Body of pancreas (tissue), 4 donors: Measurements from ENCODE around the gene STX16. TPM values are rescaled to one million over a fixed set of nuclear protein-coding genes. Genes with fewer than 3 reads are reported as not detected.

Source experiments
- ATAC-seq: fragments of 150-250 bp; one replicate; pipeline ENCODE4 v1.9.1; 2016
- DNase-seq, 4 donors: peaks; one replicate each; pipeline ENCODE4 v3.0.0-alpha.2; 2019
- H3K27ac ChIP-seq, 4 donors: fragments of 200-600 bp; sonication (generic); 1 replicate in 3 of 4; 2 replicates in 1 of 4; pipeline versions ENCODE4 v1.5.1 to v1.6.1; 2016 to 2019; ENCODE audit warnings: mild to moderate bottlenecking in 1 of 4, mixed read lengths in 1 of 4, moderate library complexity in 1 of 4
- H3K27me3 ChIP-seq, 2 donors: fragments of 200-600 bp; sonication (generic); one replicate each; pipeline ENCODE4 v1.6.0; 2016; ENCODE audit warnings: mild to moderate bottlenecking in 1 of 2
- H3K36me3 ChIP-seq, 2 donors: fragments of 200-600 bp; sonication (generic); replicated peaks in 1 of 2; 2 replicates each; pipeline ENCODE4 v1.5.1; 2016; ENCODE audit warnings: low read depth in 2 of 2; ENCODE audit not compliant: insufficient read depth in 1 of 2
- H3K4me1 ChIP-seq: fragments of 200-600 bp; sonication (generic); one replicate; pipeline ENCODE4 v1.6.0; 2016
- H3K4me3 ChIP-seq, 2 donors: fragments of 200-600 bp; sonication (generic); 1 replicate in 1 of 2; 2 replicates in 1 of 2; pipeline ENCODE4 v1.5.1; 2016 to 2019
- H3K9me3 ChIP-seq, 3 donors: fragments of 200-600 bp; sonication (generic); 1 replicate in 2 of 3; 2 replicates in 1 of 3; pipeline ENCODE4 v1.5.1; 2016
- POLR2A ChIP-seq, 3 donors: fragments of 450-650 bp; IDR thresholded peaks; one replicate each; pipeline ENCODE4 v1.6.1; 2016; ENCODE audit warnings: antibody characterized with exemption in 3 of 3, mild to moderate bottlenecking in 2 of 3
- WGBS, 2 donors: methylation state at CpG; one replicate each; pipeline ENCODE4 v1.1.5; 2017; 5-methylcytosine and 5-hydroxymethylcytosine counted together
- intact Hi-C: fragments of 100-400 bp; cut with DNase I; formaldehyde crosslinking; loops from one replicate; pipeline ENCODE4 v1.15.1; 2023
- total RNA-seq, 2 donors: library from RNA; depleted of rRNA; stranded (reverse); fragments of >200 nt; gene quantifications; one replicate each; pipeline ENCODE4 v1.1.0, GENCODE V29; 2016
- TF ChIP-seq, protein P1 (sequence below), 7 experiments: fragments of 450-650 bp in 4 of 7; fragments of 200-600 bp in 3 of 7; sonication (generic) in 3 of 7; IDR thresholded peaks; one replicate each; pipeline ENCODE4 v1.5.1; 2016 to 2019; ENCODE audit warnings: antibody characterized with exemption in 7 of 7

STX16 gene
- total RNA-seq, 2 donors from 2014 or later = 55.0 to 69.5 TPM

DNA sequence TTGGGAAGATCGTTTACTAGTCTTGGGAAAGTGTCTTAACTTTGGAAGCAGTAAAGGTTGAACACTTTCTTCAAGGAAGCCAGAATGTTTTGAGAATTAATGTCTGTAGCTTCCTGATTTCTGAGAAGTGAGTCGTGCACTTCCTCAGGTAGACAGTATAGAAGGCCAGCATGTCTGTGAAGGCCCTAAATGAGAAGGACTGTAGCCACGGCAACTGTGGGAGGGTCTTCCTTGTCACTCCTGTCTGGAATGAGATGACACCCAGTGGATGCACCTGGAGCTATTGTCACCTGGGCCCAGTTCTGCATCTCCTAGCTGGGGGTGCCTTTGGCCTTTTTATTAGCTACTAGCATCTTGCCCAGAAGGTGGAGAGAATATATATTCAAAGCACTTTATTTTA, 8.8 kb downstream of the STX16 start:
- Histone ChIP-seq H3K36me3 (peaks cover 0 to 6% of the 10 kb centered on the region in 2 donors), H3K4me1 (peaks cover 33% of the 10 kb centered on the region), H3K9me3 (no peaks in the 10 kb centered on the region), H3K27ac (no peak overlapping the region), H3K4me3 (no peak overlapping the region), H3K27me3 (no peaks in the 10 kb centered on the region)
- 59 to 73% methylated on average over 3 of the region's 3 CpGs for whole genome bisulfite sequencing, 2 donors
- intact Hi-C loops = no loop called here
- DNase-seq (no peak), ATAC-seq (no peak)
- no peak for TF ChIP-seq POLR2A (IDR thresholded peaks at IDR 0.05)
- TF ChIP-seq, protein P1, sequence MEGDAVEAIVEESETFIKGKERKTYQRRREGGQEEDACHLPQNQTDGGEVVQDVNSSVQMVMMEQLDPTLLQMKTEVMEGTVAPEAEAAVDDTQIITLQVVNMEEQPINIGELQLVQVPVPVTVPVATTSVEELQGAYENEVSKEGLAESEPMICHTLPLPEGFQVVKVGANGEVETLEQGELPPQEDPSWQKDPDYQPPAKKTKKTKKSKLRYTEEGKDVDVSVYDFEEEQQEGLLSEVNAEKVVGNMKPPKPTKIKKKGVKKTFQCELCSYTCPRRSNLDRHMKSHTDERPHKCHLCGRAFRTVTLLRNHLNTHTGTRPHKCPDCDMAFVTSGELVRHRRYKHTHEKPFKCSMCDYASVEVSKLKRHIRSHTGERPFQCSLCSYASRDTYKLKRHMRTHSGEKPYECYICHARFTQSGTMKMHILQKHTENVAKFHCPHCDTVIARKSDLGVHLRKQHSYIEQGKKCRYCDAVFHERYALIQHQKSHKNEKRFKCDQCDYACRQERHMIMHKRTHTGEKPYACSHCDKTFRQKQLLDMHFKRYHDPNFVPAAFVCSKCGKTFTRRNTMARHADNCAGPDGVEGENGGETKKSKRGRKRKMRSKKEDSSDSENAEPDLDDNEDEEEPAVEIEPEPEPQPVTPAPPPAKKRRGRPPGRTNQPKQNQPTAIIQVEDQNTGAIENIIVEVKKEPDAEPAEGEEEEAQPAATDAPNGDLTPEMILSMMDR (IDR thresholded peaks at IDR 0.05) = no peak

DNA sequence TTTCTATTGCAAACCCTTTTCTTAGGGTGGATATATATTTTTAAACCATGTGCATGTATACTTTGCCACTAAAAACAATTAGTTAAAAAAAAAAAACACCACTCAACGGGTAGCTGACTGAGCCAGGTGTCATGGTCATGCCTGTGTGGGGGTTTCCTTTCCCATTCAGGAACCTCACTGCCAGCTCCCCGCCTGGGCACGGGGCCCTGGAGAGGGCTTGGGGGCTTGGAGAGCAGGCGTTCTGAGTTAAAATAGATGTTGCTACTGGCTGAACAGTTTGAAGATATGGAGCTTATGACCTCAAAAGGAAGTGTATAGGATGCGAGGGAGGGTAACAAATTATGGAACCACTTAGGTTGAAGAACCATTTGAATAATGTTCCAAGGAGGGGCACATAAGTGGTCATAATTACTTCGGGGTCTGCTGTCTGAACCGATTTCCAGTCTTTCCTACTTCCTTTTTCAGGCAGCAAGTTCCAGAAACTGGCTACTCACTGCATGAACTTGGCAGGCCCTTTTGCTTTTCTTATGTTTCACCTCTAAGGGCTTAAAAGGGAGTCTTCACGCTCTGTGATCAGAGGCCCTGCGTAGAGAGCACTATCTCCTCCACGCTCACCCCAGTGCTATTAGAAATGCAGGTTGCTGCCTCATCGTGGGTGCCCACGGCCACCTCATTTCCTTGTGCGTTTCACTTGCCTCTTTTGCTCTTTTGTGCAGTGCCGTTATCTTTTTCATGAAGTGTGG, 9.9 kb downstream of the STX16 start:
- H3K27me3 ChIP-seq = no peaks in the 10 kb centered on the region
- H3K4me1 ChIP-seq = peaks cover 23% of the 10 kb centered on the region
- DNase-seq (no peak), ATAC-seq (no peak)
- H3K27ac ChIP-seq = no peak overlapping the region
- WGBS, 2 donors = 80 to 86% methylated on average over 13 to 14 of the region's 14 CpGs
- no peaks in the 10 kb centered on the region for H3K9me3 ChIP-seq
- intact Hi-C loops = no loop called here
- no peak overlapping the region for H3K4me3 ChIP-seq
- peaks cover 0 to 6% of the 10 kb centered on the region in 2 donors for H3K36me3 ChIP-seq
- no peak for TF ChIP-seq POLR2A (IDR thresholded peaks at IDR 0.05)
- TF ChIP-seq, protein P1 (IDR thresholded peaks at IDR 0.05) = no peak

DNA sequence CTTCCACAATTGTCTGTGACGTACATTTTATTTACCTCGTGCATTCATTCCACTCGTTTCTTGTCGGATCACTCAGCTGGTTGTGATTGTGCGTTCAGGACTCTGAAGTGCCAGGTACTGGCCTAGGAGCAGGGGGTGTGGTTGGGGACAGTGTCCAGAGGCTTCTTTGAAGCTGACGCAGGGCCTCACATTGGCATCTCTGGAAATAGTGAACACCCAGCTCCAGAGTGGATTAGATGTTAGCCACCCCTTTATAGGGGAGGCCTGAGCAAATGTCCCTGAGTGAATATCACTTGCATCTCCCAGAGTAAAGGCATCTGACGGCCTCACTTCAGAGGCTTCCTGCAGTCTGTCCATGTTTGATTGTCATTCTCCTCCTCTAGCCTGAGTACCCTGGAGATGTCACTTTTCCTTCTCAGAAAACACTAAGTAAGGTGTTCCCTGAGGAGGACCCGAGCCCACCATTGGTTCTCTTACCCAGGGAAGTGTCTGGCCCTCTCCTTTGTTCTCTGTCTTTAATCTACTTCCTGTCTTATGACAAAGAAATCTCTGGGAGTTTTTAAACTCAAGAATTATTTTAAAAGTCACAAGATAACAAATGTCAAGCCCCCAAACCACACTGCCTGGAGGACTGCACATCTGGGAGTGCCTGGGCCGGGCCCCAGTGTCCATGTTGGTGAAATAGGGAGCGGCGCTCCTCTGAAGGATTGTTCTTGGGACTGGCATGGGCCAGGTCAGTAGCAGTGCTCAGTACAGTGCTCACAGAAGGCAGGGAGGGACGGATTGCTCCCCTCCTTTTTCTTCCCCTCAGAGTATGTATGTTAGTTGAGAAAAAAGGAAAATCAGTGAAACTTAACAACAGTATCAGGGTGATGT, 10.8 kb downstream of the STX16 start:
- ATAC-seq = no peak
- H3K27ac ChIP-seq = no peak overlapping the region

DNA sequence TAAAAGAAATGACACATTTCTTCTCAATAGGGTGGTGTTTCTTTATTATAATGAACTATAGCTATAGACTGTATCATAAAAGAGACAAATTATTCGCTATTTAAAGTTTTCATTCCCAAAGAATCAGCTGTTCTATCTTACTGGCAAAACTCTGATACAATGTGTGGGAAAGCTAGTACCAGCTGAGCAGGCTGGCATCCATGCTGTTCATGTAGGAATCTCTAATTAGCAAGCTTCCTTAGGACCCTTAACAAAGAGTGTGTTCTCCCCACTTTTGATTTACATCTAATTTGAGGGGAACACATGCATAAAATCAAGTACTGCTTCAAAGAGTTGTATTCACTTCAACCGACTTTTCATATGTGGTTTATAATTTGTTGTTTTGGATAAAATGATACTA, 13.2 kb downstream of the STX16 start:
- Histone ChIP-seq H3K4me3 (no peak overlapping the region), H3K9me3 (no peaks in the 10 kb centered on the region), H3K27ac (no peak overlapping the region), H3K27me3 (no peaks in the 10 kb centered on the region), H3K36me3 (peaks cover 0 to 11% of the 10 kb centered on the region in 2 donors), H3K4me1 (no peaks in the 10 kb centered on the region)
- DNase-seq (no peak), ATAC-seq (no peak)
- intact Hi-C loops = no loop called here
- no peak for TF ChIP-seq POLR2A (IDR thresholded peaks at IDR 0.05)
- TF ChIP-seq, protein P1 (IDR thresholded peaks at IDR 0.05) = no peak
- 82 to 90% methylated on average over 2 of the region's 2 CpGs for WGBS, 2 donors

More for the DNA sequence above, 10.8 kb downstream of the STX16 start:
- H3K4me3 ChIP-seq = no peak overlapping the region
- intact Hi-C loops = no loop called here
- H3K9me3 ChIP-seq = no peaks in the 10 kb centered on the region
- DNase-seq = no peak
- H3K4me1 ChIP-seq = peaks cover 15% of the 10 kb centered on the region
- 83 to 90% methylated on average over 11 to 12 of the region's 12 CpGs for WGBS, 2 donors
- peaks cover 0 to 6% of the 10 kb centered on the region in 2 donors for H3K36me3 ChIP-seq
- H3K27me3 ChIP-seq = no peaks in the 10 kb centered on the region
- TF ChIP-seq, protein P1 (IDR thresholded peaks at IDR 0.05) = no peak
- TF ChIP-seq POLR2A (IDR thresholded peaks at IDR 0.05) = no peak
